Natural killer cell treated with Interleukin-12 subunit alpha and Interleukin-12 subunit beta and Interleukin-15 and Interleukin-18, amount 100 ng/mL, for 72 hours (primary cell): ENCODE results near the gene GTSE1. TPM values are rescaled to one million over a fixed set of nuclear protein-coding genes. Genes with fewer than 3 reads are reported as not detected.

Source experiments
- ATAC-seq, 2 donors: fragments of 150-1000 bp; cut with Tn5 transposase in 1 of 2; sonication (Bioruptor Pico), chemical (Tn5 transposase) in 1 of 2; 2 replicates each; pipeline ENCODE4 v1.10.0; 2021
- DNase-seq: peaks from one replicate; pipeline ENCODE4 v3.0.0; 2022; ENCODE audit warnings: low spot score
- H3K27ac Mint-ChIP-seq, 2 donors: 1 replicate in 1 of 2; 2 replicates in 1 of 2; pipeline ENCODE4 v1.8.0; 2022; ENCODE audit warnings: mixed read lengths in 2 of 2, mild to moderate bottlenecking in 1 of 2, moderate library complexity in 1 of 2
- H3K27me3 Mint-ChIP-seq, 2 donors: 1 replicate in 1 of 2; 2 replicates in 1 of 2; pipeline ENCODE4 v1.8.0; 2022; ENCODE audit warnings: mixed read lengths in 2 of 2
- H3K36me3 Mint-ChIP-seq: one replicate; pipeline ENCODE4 v1.8.0; 2022; ENCODE audit warnings: mixed read lengths
- H3K4me1 Mint-ChIP-seq, 2 donors: 1 replicate in 1 of 2; 2 replicates in 1 of 2; pipeline ENCODE4 v1.8.0; 2022; ENCODE audit warnings: low read depth in 2 of 2, mixed read lengths in 2 of 2, mild to moderate bottlenecking in 1 of 2
- H3K4me3 Mint-ChIP-seq: one replicate; pipeline ENCODE4 v1.8.0; 2022; ENCODE audit warnings: mixed read lengths
- H3K9me3 Mint-ChIP-seq: 2 replicates; pipeline ENCODE4 v1.8.0; 2022; ENCODE audit warnings: mixed read lengths
- total RNA-seq, 2 donors: library from RNA; stranded (reverse); gene quantifications; one replicate each; pipeline ENCODE4 v1.2.3, GENCODE V29; 2022

GTSE1 gene
- total RNA-seq, 2 donors from 2014 or later = 34.6 to 90.2 TPM

- Mint-ChIP-seq H3K4me3 (peak overlapping the region; percentile 81), H3K9me3 (no peaks in the 10 kb centered on the region), H3K4me1 (peaks cover 58 to 63% of the 10 kb centered on the region in 2 donors), H3K27ac (peak overlapping the region; percentile 87 to 99), H3K36me3 (peaks cover 23% of the 10 kb centered on the region), H3K27me3 (no peaks in the 10 kb centered on the region)
- ATAC-seq (peak; percentile 95 to 96), DNase-seq (peak; percentile 89)
Observed at GRCh38 chr22:46280999-46281623, 15.6 kb upstream of the GTSE1 start.

- Mint-ChIP-seq H3K36me3 (peaks cover 20% of the 10 kb centered on the region), H3K27ac (peak overlapping the region; percentile 87 to 99), H3K9me3 (no peaks in the 10 kb centered on the region), H3K4me3 (peak overlapping the region; percentile 81), H3K4me1 (peaks cover 56 to 63% of the 10 kb centered on the region in 2 donors), H3K27me3 (no peaks in the 10 kb centered on the region)
- ATAC-seq (no peak), DNase-seq (peak; percentile 55)
Observed at GRCh38 chr22:46281866-46282678, 14.6 kb upstream of the GTSE1 start.

- H3K27ac Mint-ChIP-seq = peak overlapping the region; percentile 99
- no peaks in the 10 kb centered on the region for H3K27me3 Mint-ChIP-seq
- ATAC-seq (no peak), DNase-seq (no peak)
- peak overlapping the region; percentile 54 for H3K4me3 Mint-ChIP-seq
- H3K9me3 Mint-ChIP-seq = no peaks in the 10 kb centered on the region
- peaks cover 59 to 64% of the 10 kb centered on the region in 2 donors for H3K4me1 Mint-ChIP-seq
- peaks cover 13% of the 10 kb centered on the region for H3K36me3 Mint-ChIP-seq
Observed at GRCh38 chr22:46286006-46286405, 10.7 kb upstream of the GTSE1 start.

- peaks cover 50 to 57% of the 10 kb centered on the region in 2 donors for H3K4me1 Mint-ChIP-seq
Observed at GRCh38 chr22:46286941-46287872, 9.5 kb upstream of the GTSE1 start.

GRCh38 chr22:46287873-46288751, 8.6 kb upstream of the GTSE1 start:
- H3K36me3 Mint-ChIP-seq = peaks cover 18% of the 10 kb centered on the region
- ATAC-seq (peak; percentile 91 to 93), DNase-seq (peak; percentile 92)
- H3K4me3 Mint-ChIP-seq = peak overlapping the region; percentile 93
- peaks cover 55 to 62% of the 10 kb centered on the region in 2 donors for H3K4me1 Mint-ChIP-seq
- H3K27me3 Mint-ChIP-seq = no peaks in the 10 kb centered on the region
- H3K27ac Mint-ChIP-seq = peak overlapping the region; percentile 99
- no peaks in the 10 kb centered on the region for H3K9me3 Mint-ChIP-seq

More at GRCh38 chr22:46286941-46287872, 9.5 kb upstream of the GTSE1 start:
- Mint-ChIP-seq H3K9me3 (no peaks in the 10 kb centered on the region), H3K27me3 (no peaks in the 10 kb centered on the region), H3K36me3 (peaks cover 14% of the 10 kb centered on the region), H3K27ac (peak overlapping the region; percentile 99), H3K4me3 (peak overlapping the region; percentile 93)
- no peak for ATAC-seq
- DNase-seq = no peak

- peak in 1 of 2 donors; percentile 1 for ATAC-seq
Observed at GRCh38 chr22:46288846-46289243, 7.8 kb upstream of the GTSE1 start.

GRCh38 chr22:46289244-46289891, 7.3 kb upstream of the GTSE1 start:
- ATAC-seq (peak in 1 of 2 donors; percentile 10), DNase-seq (no peak)
- H3K4me3 Mint-ChIP-seq = peak overlapping the region; percentile 93
- peaks cover 55 to 66% of the 10 kb centered on the region in 2 donors for H3K4me1 Mint-ChIP-seq
- H3K36me3 Mint-ChIP-seq = peaks cover 12% of the 10 kb centered on the region
- no peaks in the 10 kb centered on the region for H3K27me3 Mint-ChIP-seq
- H3K27ac Mint-ChIP-seq = peak overlapping the region; percentile 99
- no peaks in the 10 kb centered on the region for H3K9me3 Mint-ChIP-seq

More at GRCh38 chr22:46288846-46289243, 7.8 kb upstream of the GTSE1 start:
- Mint-ChIP-seq H3K4me1 (peaks cover 60 to 68% of the 10 kb centered on the region in 2 donors), H3K27ac (peak overlapping the region; percentile 99), H3K4me3 (peak overlapping the region; percentile 93), H3K27me3 (no peaks in the 10 kb centered on the region), H3K36me3 (peaks cover 17% of the 10 kb centered on the region), H3K9me3 (no peaks in the 10 kb centered on the region)
- no peak for DNase-seq

GRCh38 chr22:46290121-46290842, 6.4 kb upstream of the GTSE1 start:
- Mint-ChIP-seq H3K4me3 (peak overlapping the region; percentile 78), H3K27me3 (no peaks in the 10 kb centered on the region), H3K27ac (peak overlapping the region; percentile 99), H3K36me3 (peaks cover 11% of the 10 kb centered on the region), H3K9me3 (no peaks in the 10 kb centered on the region), H3K4me1 (peaks cover 61 to 71% of the 10 kb centered on the region in 2 donors)
- ATAC-seq = peak; percentile 37 to 62
- no peak for DNase-seq

- no peak for DNase-seq
- no peak for ATAC-seq
- H3K4me1 Mint-ChIP-seq = peaks cover 66 to 75% of the 10 kb centered on the region in 2 donors
- no peaks in the 10 kb centered on the region for H3K27me3 Mint-ChIP-seq
- peak overlapping the region; percentile 99 for H3K27ac Mint-ChIP-seq
- H3K9me3 Mint-ChIP-seq = no peaks in the 10 kb centered on the region
- peak overlapping the region; percentile 78 for H3K4me3 Mint-ChIP-seq
- H3K36me3 Mint-ChIP-seq = peaks cover 7% of the 10 kb centered on the region
Observed at GRCh38 chr22:46290843-46291785, 5.6 kb upstream of the GTSE1 start.

- peak overlapping the region; percentile 85 to 90 for H3K27ac Mint-ChIP-seq
- peaks cover 6% of the 10 kb centered on the region for H3K36me3 Mint-ChIP-seq
- DNase-seq = no peak
- no peak for ATAC-seq
- H3K27me3 Mint-ChIP-seq = no peaks in the 10 kb centered on the region
- peaks cover 67 to 74% of the 10 kb centered on the region in 2 donors for H3K4me1 Mint-ChIP-seq
- H3K4me3 Mint-ChIP-seq = no peak overlapping the region
- no peaks in the 10 kb centered on the region for H3K9me3 Mint-ChIP-seq
Observed at GRCh38 chr22:46292173-46292572, 4.5 kb upstream of the GTSE1 start.

GRCh38 chr22:46292732-46293131, 3.9 kb upstream of the GTSE1 start:
- peak overlapping the region; percentile 85 to 90 for H3K27ac Mint-ChIP-seq
- no peaks in the 10 kb centered on the region for H3K27me3 Mint-ChIP-seq
- DNase-seq (no peak), ATAC-seq (no peak)
- no peaks in the 10 kb centered on the region for H3K9me3 Mint-ChIP-seq
- no peak overlapping the region for H3K4me3 Mint-ChIP-seq
- H3K36me3 Mint-ChIP-seq = peaks cover 11% of the 10 kb centered on the region
- H3K4me1 Mint-ChIP-seq = peaks cover 67 to 74% of the 10 kb centered on the region in 2 donors
